Measurements from ENCODE around the gene GPRC5A. TPM values are rescaled to one million over a fixed set of nuclear protein-coding genes. Genes with fewer than 3 reads are reported as not detected.

GPRC5A gene
- total and polyA plus RNA-seq, 2 donors (not counting 3 experiments of a cell fraction or from before 2014, with no cell fraction given), result 22.7 to 86.4 TPM

DNA sequence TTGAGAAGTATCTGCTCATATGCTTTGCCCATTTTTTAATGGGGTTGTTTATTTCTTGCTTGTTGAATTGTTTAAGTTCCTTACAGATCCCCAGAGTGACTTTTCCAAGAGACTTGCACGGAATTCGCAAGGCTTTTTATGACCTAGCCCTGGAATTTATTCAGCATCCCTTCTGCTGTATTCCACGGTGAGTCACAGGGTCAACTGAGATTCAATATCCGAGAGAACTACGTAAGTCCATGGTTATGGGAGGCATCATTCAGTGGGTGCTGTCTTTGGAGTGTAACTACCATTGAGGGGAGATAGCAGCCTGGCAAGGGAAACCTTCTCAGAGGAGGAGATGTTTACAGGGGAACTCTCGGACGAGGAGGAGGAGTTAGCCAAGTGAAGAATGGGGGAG lies 20.9 kb upstream of the GPRC5A start:
- peak; percentile 95 for FAIRE-seq
- dilution Hi-C loops (cut with MboI; ENCODE audit: extremely low pct_ligation_motif_present, low sequenced_read_pairs), result no loop called here

DNA sequence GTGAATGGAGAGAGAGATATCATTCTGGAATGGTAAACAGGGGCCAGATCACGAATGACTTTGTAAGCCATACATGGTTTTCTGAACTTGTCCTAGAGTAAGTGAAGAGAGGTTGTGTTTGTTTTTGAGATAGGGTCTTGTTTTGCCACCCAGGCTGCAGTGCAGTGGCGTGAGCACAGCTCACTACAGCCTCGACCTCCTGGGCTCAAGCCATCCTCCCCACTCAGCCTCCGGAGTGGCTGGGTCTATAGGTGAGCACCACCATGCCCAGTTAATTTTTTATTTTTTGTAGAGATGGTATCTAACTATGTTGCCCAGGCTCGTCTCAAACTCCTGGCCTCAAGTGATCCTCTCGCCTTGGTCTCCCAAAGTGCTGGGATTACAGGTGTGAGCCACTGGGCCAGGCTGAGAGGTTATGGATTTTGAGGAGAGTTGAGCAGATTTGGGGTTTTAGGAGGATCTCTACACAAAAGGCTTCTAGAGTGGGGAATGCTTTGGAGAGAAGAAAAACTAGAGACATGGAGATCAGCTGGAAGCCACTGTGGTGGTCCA lies 19.7 kb upstream of the GPRC5A start:
- TSS peak; percentile 51 for BruUV-seq (replicated peaks)
- Histone ChIP-seq H3K79me2 (ENCODE audit: control insufficient read depth, insufficient read depth, low read length) (no peaks in the 10 kb centered on the region), H3K9ac (replicated peaks; ENCODE audit: extremely low read depth, insufficient read depth, low read length) (peak overlapping the region; percentile 6), H3K4me2 (ENCODE audit: insufficient read depth, low read length) (no peak overlapping the region), H3K9me1 (replicated peaks; ENCODE audit: control insufficient read depth, extremely low read depth, insufficient read depth, low read length) (no peaks in the 10 kb centered on the region), H4K20me1 (replicated peaks; ENCODE audit: control insufficient read depth, extremely low read depth, insufficient read depth, low read length) (no peaks in the 10 kb centered on the region), H3K36me3 (ENCODE audit: control insufficient read depth in 2 of 2, extremely low read depth in 1 of 2, insufficient read depth in 2 of 2, low read length in 2 of 2) (no peaks in the 10 kb centered on the region), H2AFZ (ENCODE audit: low read depth, low read length) (no peak overlapping the region), H3K9me3 (replicated peaks; ENCODE audit: control insufficient read depth, insufficient read depth, low read length) (no peaks in the 10 kb centered on the region), H3K27ac (ENCODE audit: insufficient read depth, low read depth, low read length) (peak overlapping the region; percentile 96), H3K27me3 (ENCODE audit: control insufficient read depth in 2 of 2, insufficient read depth in 2 of 2, low read length in 2 of 2) (no peaks in the 10 kb centered on the region), H3K4me1 (ENCODE audit: control insufficient read depth, extremely low read depth, insufficient read depth, low read length) (peaks cover 41% of the 10 kb centered on the region), H3K4me3 (replicated peaks in 1 of 3; ENCODE audit: insufficient read depth in 1 of 3, low read depth in 1 of 3, low read length in 3 of 3) (no peak overlapping the region)
- no peak for FAIRE-seq
- no peak for DNase-seq (ENCODE audit: low read depth, low spot score)
- POLR2A ChIA-PET, result interaction anchor here (0.7 to 4.1 kb wide), 3 partner anchors 20 to 155 kb away, joined by 4 to 15 read pairs (median 6); partner anchors contain the start of gene GPRC5A
- TF ChIP-seq POLR2AphosphoS5 (IDR thresholded peaks at IDR 0.05; ENCODE audit: insufficient read depth, low read depth, low read length) (no peak), MYC (IDR thresholded peaks at IDR 0.05; ENCODE audit: low read depth, low read length) (no peak), JUN (IDR thresholded peaks at IDR 0.05; ENCODE audit: borderline replicate concordance, insufficient read depth, insufficient read length, low read depth) (no peak)
- TF ChIP-seq, protein P1, sequence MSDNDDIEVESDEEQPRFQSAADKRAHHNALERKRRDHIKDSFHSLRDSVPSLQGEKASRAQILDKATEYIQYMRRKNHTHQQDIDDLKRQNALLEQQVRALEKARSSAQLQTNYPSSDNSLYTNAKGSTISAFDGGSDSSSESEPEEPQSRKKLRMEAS (IDR thresholded peaks at IDR 0.05; ENCODE audit: insufficient read depth, insufficient read length), result no peak
- TF ChIP-seq, protein P2, sequence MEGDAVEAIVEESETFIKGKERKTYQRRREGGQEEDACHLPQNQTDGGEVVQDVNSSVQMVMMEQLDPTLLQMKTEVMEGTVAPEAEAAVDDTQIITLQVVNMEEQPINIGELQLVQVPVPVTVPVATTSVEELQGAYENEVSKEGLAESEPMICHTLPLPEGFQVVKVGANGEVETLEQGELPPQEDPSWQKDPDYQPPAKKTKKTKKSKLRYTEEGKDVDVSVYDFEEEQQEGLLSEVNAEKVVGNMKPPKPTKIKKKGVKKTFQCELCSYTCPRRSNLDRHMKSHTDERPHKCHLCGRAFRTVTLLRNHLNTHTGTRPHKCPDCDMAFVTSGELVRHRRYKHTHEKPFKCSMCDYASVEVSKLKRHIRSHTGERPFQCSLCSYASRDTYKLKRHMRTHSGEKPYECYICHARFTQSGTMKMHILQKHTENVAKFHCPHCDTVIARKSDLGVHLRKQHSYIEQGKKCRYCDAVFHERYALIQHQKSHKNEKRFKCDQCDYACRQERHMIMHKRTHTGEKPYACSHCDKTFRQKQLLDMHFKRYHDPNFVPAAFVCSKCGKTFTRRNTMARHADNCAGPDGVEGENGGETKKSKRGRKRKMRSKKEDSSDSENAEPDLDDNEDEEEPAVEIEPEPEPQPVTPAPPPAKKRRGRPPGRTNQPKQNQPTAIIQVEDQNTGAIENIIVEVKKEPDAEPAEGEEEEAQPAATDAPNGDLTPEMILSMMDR (IDR thresholded peaks at IDR 0.05; ENCODE audit: extremely low read depth in 1 of 2, insufficient read depth in 1 of 2, low read depth in 1 of 2, low read length in 2 of 2), result no peak
- CTCF ChIA-PET, result interaction anchor here (0.9 to 4.1 kb wide), 8 partner anchors 20 to 112 kb away, joined by 3 to 40 read pairs (median 6); partner anchors contain the start of gene GPRC5A
- intact Hi-C loops (cut with micrococcal nuclease), result loop anchor here (1.0 to 2.0 kb wide), 7 partner anchors 12 to 83 kb away; partner anchors contain the start of gene GPRC5A
- dilution Hi-C loops (cut with MboI; ENCODE audit: extremely low pct_ligation_motif_present, low sequenced_read_pairs), result no loop called here

More for the DNA sequence above, 20.9 kb upstream of the GPRC5A start:
- Histone ChIP-seq H3K9ac (replicated peaks; ENCODE audit: extremely low read depth, insufficient read depth, low read length) (peak overlapping the region; percentile 61), H3K4me3 (replicated peaks in 1 of 3; ENCODE audit: insufficient read depth in 1 of 3, low read depth in 1 of 3, low read length in 3 of 3) (no peak overlapping the region), H2AFZ (ENCODE audit: low read depth, low read length) (peak overlapping the region; percentile 46), H3K79me2 (ENCODE audit: control insufficient read depth, insufficient read depth, low read length) (no peaks in the 10 kb centered on the region), H3K27ac (ENCODE audit: insufficient read depth, low read depth, low read length) (peak overlapping the region; percentile 96), H3K9me3 (replicated peaks; ENCODE audit: control insufficient read depth, insufficient read depth, low read length) (no peaks in the 10 kb centered on the region), H3K36me3 (ENCODE audit: control insufficient read depth in 2 of 2, extremely low read depth in 1 of 2, insufficient read depth in 2 of 2, low read length in 2 of 2) (no peaks in the 10 kb centered on the region), H3K4me2 (ENCODE audit: insufficient read depth, low read length) (peak overlapping the region; percentile 34), H3K9me1 (replicated peaks; ENCODE audit: control insufficient read depth, extremely low read depth, insufficient read depth, low read length) (no peaks in the 10 kb centered on the region), H4K20me1 (replicated peaks; ENCODE audit: control insufficient read depth, extremely low read depth, insufficient read depth, low read length) (no peaks in the 10 kb centered on the region), H3K27me3 (ENCODE audit: control insufficient read depth in 2 of 2, insufficient read depth in 2 of 2, low read length in 2 of 2) (no peaks in the 10 kb centered on the region), H3K4me1 (ENCODE audit: control insufficient read depth, extremely low read depth, insufficient read depth, low read length) (peaks cover 41% of the 10 kb centered on the region)
- BruUV-seq (replicated peaks), result no TSS peak
- intact Hi-C loops (cut with micrococcal nuclease), result no loop called here
- DNase-seq (ENCODE audit: low read depth, low spot score), result peak; percentile 84
- ChIA-PET CTCF (interaction anchor here (3.8 kb wide), 1 partner anchor 21 kb away, joined by 25 read pairs; the partner anchor contains the start of gene GPRC5A), POLR2A (interaction anchor here (4.1 kb wide), 1 partner anchor 21 kb away, joined by 15 read pairs; the partner anchor contains the start of gene GPRC5A)
- TF ChIP-seq EZH2 (IDR thresholded peaks at IDR 0.05; ENCODE audit: borderline replicate concordance, low read depth, low read length, severe bottlenecking), result no peak
- TF ChIP-seq GATA2 (IDR thresholded peaks at IDR 0.05; ENCODE audit: insufficient read depth, insufficient read length, low read depth, low read length), result peak; percentile 17
- peak; percentile 68 for TF ChIP-seq FOS (IDR thresholded peaks at IDR 0.05; ENCODE audit: borderline replicate concordance, insufficient read depth, low read length)
- peak; percentile 73 for TF ChIP-seq POLR2AphosphoS5 (IDR thresholded peaks at IDR 0.05; ENCODE audit: insufficient read depth, low read depth, low read length)
- TF ChIP-seq POLR2A (IDR thresholded peaks at IDR 0.05; ENCODE audit: low read depth, low read length), result no peak
- peak; percentile 85 for TF ChIP-seq JUN (IDR thresholded peaks at IDR 0.05; ENCODE audit: borderline replicate concordance, insufficient read depth, insufficient read length, low read depth)
- TF ChIP-seq, protein P1 (IDR thresholded peaks at IDR 0.05; ENCODE audit: insufficient read depth, insufficient read length), result no peak
